ENCODE measurements around the gene GRB14. TPM values are rescaled to one million over a fixed set of nuclear protein-coding genes. Genes with fewer than 3 reads are reported as not detected.
"Not testable (repeated sequence)": the region's sequence is repeated elsewhere in the genome, so short reads cannot be mapped to it uniquely, and the experiment has no call there.

The GRB14 gene
- total and polyA plus RNA-seq, 2 donors (not counting 1 experiment from before 2014, with no cell fraction given): 0.33 to 0.34 TPM

DNA sequence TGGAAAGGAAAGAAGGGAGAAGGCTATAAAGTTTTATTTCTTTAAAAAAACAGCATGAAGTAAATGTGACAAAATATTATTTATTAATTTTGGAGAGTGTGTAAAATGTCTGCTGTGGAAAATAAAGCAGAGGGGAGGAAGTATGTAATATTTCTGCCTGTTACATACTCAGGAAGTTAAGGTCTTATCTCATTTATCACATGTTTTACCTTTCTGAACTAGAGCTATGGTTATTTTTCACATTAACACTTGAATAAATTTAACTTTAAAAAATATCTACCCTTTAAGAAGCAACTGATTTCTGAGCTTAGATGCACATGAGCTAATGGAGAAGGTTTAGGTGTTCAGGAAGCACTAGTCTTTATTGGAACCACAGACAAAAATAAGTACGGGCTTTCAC lies 148.3 kb downstream of the GRB14 start:
- TF ChIP-seq EZH2 (IDR thresholded peaks at IDR 0.05; ENCODE audit: low read length, missing control alignments) (no peak), CTCF (conservative IDR thresholded peaks at IDR 0.05 in 1 of 2, IDR thresholded peaks at IDR 0.05 in 1 of 2; ENCODE audit: low read depth in 1 of 2, low read length in 2 of 2) (no peak)
- no peak overlapping the region for H3K4me3 ChIP-seq (replicated peaks in 1 of 4; ENCODE audit: control extremely low read depth in 1 of 4, insufficient read depth in 1 of 4, low read depth in 3 of 4, low read length in 4 of 4)
- no peak for DNase-seq (ENCODE audit: low read depth in 2 of 2)
- H4K20me1 ChIP-seq (ENCODE audit: control insufficient read depth, extremely low read depth, insufficient read depth, low read length): no peaks in the 10 kb centered on the region
- H3K9ac ChIP-seq (ENCODE audit: insufficient read depth, low read length): no peak overlapping the region
- no peak overlapping the region for H3K4me2 ChIP-seq (ENCODE audit: extremely low read depth, insufficient read depth, low read length)
- H3K4me1 ChIP-seq (ENCODE audit: control insufficient read depth, extremely low read depth, insufficient read depth, low read length): no peaks in the 10 kb centered on the region
- no peak overlapping the region for H3K27ac ChIP-seq (ENCODE audit: insufficient read depth, low read length)
- no peaks in the 10 kb centered on the region for H3K9me3 ChIP-seq (ENCODE audit: control insufficient read depth, insufficient read depth, low read depth, low read length)
- no peaks in the 10 kb centered on the region for H3K79me2 ChIP-seq (ENCODE audit: control insufficient read depth, insufficient read depth, low read length)
- H2AFZ ChIP-seq (ENCODE audit: low read length): no peak overlapping the region
- H3K36me3 ChIP-seq (ENCODE audit: control insufficient read depth, insufficient read depth, low read length): no peaks in the 10 kb centered on the region
- no peaks in the 10 kb centered on the region for H3K27me3 ChIP-seq (ENCODE audit: control insufficient read depth, insufficient read depth, low read length)

DNA sequence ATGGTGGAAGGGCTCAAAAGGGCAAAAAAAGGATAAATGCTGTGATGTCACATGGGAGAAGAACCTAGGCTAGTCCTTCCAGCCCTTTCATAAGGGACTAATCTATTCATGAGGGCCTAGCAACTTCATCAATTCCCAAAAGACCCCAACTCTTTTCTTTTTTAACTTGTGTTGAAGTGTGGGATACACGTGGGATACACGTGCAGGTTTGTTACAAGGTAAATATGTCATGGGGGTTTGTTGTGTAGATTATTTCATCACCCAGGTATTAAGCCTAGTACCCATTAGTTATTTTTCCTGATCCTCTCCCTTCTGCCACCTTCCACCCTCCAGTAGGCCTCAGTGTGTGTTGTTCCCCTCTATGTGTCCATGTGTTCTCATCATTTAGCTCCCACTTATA lies 156.2 kb downstream of the GRB14 start:
- H3K36me3 ChIP-seq (ENCODE audit: control insufficient read depth, insufficient read depth, low read length); DNase-seq (ENCODE audit: low read depth in 2 of 2); H3K27ac ChIP-seq (ENCODE audit: insufficient read depth, low read length); H2AFZ ChIP-seq (ENCODE audit: low read length); H3K9ac ChIP-seq (ENCODE audit: insufficient read depth, low read length); H3K27me3 ChIP-seq (ENCODE audit: control insufficient read depth, insufficient read depth, low read length); H3K4me1 ChIP-seq (ENCODE audit: control insufficient read depth, extremely low read depth, insufficient read depth, low read length); H3K9me3 ChIP-seq (ENCODE audit: control insufficient read depth, insufficient read depth, low read depth, low read length); H3K4me3 ChIP-seq (replicated peaks in 1 of 4; ENCODE audit: control extremely low read depth in 1 of 4, insufficient read depth in 1 of 4, low read depth in 3 of 4, low read length in 4 of 4); H4K20me1 ChIP-seq (ENCODE audit: control insufficient read depth, extremely low read depth, insufficient read depth, low read length); H3K79me2 ChIP-seq (ENCODE audit: control insufficient read depth, insufficient read depth, low read length); H3K4me2 ChIP-seq (ENCODE audit: extremely low read depth, insufficient read depth, low read length): not testable (repeated sequence)

- DNase-seq (ENCODE audit: low read depth in 2 of 2): no peak
- H3K4me1 ChIP-seq (ENCODE audit: control insufficient read depth, extremely low read depth, insufficient read depth, low read length): no peaks in the 10 kb centered on the region
- no peak overlapping the region for H3K4me2 ChIP-seq (ENCODE audit: extremely low read depth, insufficient read depth, low read length)
- no peak overlapping the region for H3K27ac ChIP-seq (ENCODE audit: insufficient read depth, low read length)
- H3K36me3 ChIP-seq (ENCODE audit: control insufficient read depth, insufficient read depth, low read length): no peaks in the 10 kb centered on the region
- no peaks in the 10 kb centered on the region for H3K27me3 ChIP-seq (ENCODE audit: control insufficient read depth, insufficient read depth, low read length)
- no peak for TF ChIP-seq CTCF (conservative IDR thresholded peaks at IDR 0.05 in 1 of 2, IDR thresholded peaks at IDR 0.05 in 1 of 2; ENCODE audit: low read depth in 1 of 2, low read length in 2 of 2)
- no peak for TF ChIP-seq EZH2 (IDR thresholded peaks at IDR 0.05; ENCODE audit: low read length, missing control alignments)
- H3K9me3 ChIP-seq (ENCODE audit: control insufficient read depth, insufficient read depth, low read depth, low read length): no peaks in the 10 kb centered on the region
- H3K4me3 ChIP-seq (replicated peaks in 1 of 4; ENCODE audit: control extremely low read depth in 1 of 4, insufficient read depth in 1 of 4, low read depth in 3 of 4, low read length in 4 of 4): no peak overlapping the region
- H2AFZ ChIP-seq (ENCODE audit: low read length): no peak overlapping the region
- H3K9ac ChIP-seq (ENCODE audit: insufficient read depth, low read length): no peak overlapping the region
- no peaks in the 10 kb centered on the region for H4K20me1 ChIP-seq (ENCODE audit: control insufficient read depth, extremely low read depth, insufficient read depth, low read length)
- H3K79me2 ChIP-seq (ENCODE audit: control insufficient read depth, insufficient read depth, low read length): no peaks in the 10 kb centered on the region
These were observed 156.9 kb downstream of the GRB14 start for GRCh38 chr2:164464376-164464775.
